GM12892 (cell line): ENCODE measurements around the gene FOXJ3.

Experiments used
- POLR2A ChIP-seq: IDR thresholded peaks from 2 replicates; pipeline ENCODE4 v1.6.1; 2011; ENCODE audit warnings: low read depth, low read length, control low read depth
- POLR2AphosphoS5 ChIP-seq: IDR thresholded peaks from 2 replicates; pipeline ENCODE4 v1.6.1; 2011; ENCODE audit warnings: low read depth, low read length, control low read depth

- TF ChIP-seq POLR2AphosphoS5 (no peak), POLR2A (no peak)
Measured at GRCh38 chr1:42162181-42162580, 172.9 kb downstream of the FOXJ3 start.
